PC-3 (cell line): ENCODE measurements around the gene SPRED1. TPM values are rescaled to one million over a fixed set of nuclear protein-coding genes. Genes with fewer than 3 reads are reported as not detected.
"Not testable (repeated sequence)": the region's sequence is repeated elsewhere in the genome, so short reads cannot be mapped to it uniquely, and the experiment has no call there.

Experiments used
- ATAC-seq: fragments of 200-7000 bp; cut with Tn5 transposase; 2 replicates; pipeline ENCODE4 v1.9.1; 2020; ENCODE audit warnings: mild to moderate bottlenecking, moderate library complexity
- BruUV-seq: library from RNA; stranded (reverse); fragments of 400-500 nt; replicated peaks from 2 replicates; lab custom pipeline; 2021; lab: Mats Ljungman, UMichigan
- CTCF ChIA-PET: fragments of 300-600 bp; sonication (Branson Sonifier 250); formaldehyde crosslinking; loops from one replicate; lab custom pipeline; 2022; ENCODE audit warnings: antibody characterized with exemption; lab: Charles Lee
- POLR2A ChIA-PET: fragments of 300-600 bp; sonication (Branson Sonifier 250); formaldehyde crosslinking; loops from one replicate; lab custom pipeline; 2022; ENCODE audit warnings: antibody characterized with exemption; ENCODE audit not compliant: unreplicated experiment; lab: Charles Lee
- DNase-seq: peaks from one replicate; pipeline ENCODE4 v3.0.0-alpha.2; 2015
- H2AFZ ChIP-seq: fragments of 300-600 bp; sonication (generic); 2 replicates; pipeline ENCODE4 v1.6.0; 2016; ENCODE audit warnings: antibody characterized with exemption, low read length
- H3F3A ChIP-seq: fragments of 300-600 bp; sonication (generic); one replicate; pipeline ENCODE4 v1.6.0; 2017; ENCODE audit warnings: antibody characterized with exemption, low read length, control low read depth, mild to moderate bottlenecking; ENCODE audit not compliant: unreplicated experiment
- H3K27ac ChIP-seq: fragments of 300-600 bp; sonication (generic); 2 replicates; pipeline ENCODE4 v1.5.1; 2016; ENCODE audit warnings: mild to moderate bottlenecking, low read length
- H3K27me3 ChIP-seq: fragments of 300-600 bp; sonication (generic); 2 replicates; pipeline ENCODE4 v1.6.1; 2016; ENCODE audit warnings: low read length, mixed read lengths
- H3K36me3 ChIP-seq: fragments of 300-600 bp; sonication (generic); 2 replicates; pipeline ENCODE4 v1.6.1; 2016; ENCODE audit warnings: low read depth, mixed run types, low read length, mixed read lengths
- H3K4me1 ChIP-seq: fragments of 300-600 bp; sonication (generic); 2 replicates; pipeline ENCODE4 v1.5.1; 2016; ENCODE audit warnings: low read length; ENCODE audit not compliant: insufficient read depth
- H3K4me2 ChIP-seq: fragments of 300-600 bp; sonication (generic); 2 replicates; pipeline ENCODE4 v1.6.0; 2016; ENCODE audit warnings: low read length
- H3K4me3 ChIP-seq: fragments of 300-600 bp; sonication (generic); 2 replicates; pipeline ENCODE4 v1.5.1; 2016; ENCODE audit warnings: mild to moderate bottlenecking, low read length, mixed read lengths
- H3K79me2 ChIP-seq: fragments of 300-600 bp; sonication (generic); 2 replicates; pipeline ENCODE4 v1.6.1; 2017; ENCODE audit warnings: low read length, mixed read lengths
- H3K9ac ChIP-seq: fragments of 300-600 bp; sonication (generic); 2 replicates; pipeline ENCODE4 v1.6.0; 2016; ENCODE audit warnings: mild to moderate bottlenecking, low read length
- H3K9me2 ChIP-seq: fragments of 300-600 bp; sonication (generic); replicated peaks from 2 replicates; pipeline ENCODE4 v1.6.1; 2016; ENCODE audit warnings: mixed run types, low read length, mixed read lengths
- H3K9me3 ChIP-seq: fragments of 300-600 bp; sonication (generic); 2 replicates; pipeline ENCODE4 v1.6.1; 2016; ENCODE audit warnings: low read length, mixed read lengths
- H4K20me1 ChIP-seq: fragments of 300-600 bp; sonication (generic); 2 replicates; pipeline ENCODE4 v1.6.1; 2016; ENCODE audit warnings: low read length, mixed read lengths
- CTCF ChIP-seq: fragments of 300-600 bp; sonication (generic); conservative IDR thresholded peaks from 2 replicates; pipeline ENCODE4 v1.5.1; 2017; ENCODE audit warnings: antibody characterized with exemption, low read depth, mild to moderate bottlenecking, low read length
- EZH2 ChIP-seq: fragments of 300-600 bp; sonication (generic); IDR thresholded peaks from one replicate; pipeline ENCODE4 v1.6.1; 2017; ENCODE audit warnings: antibody characterized with exemption, mild to moderate bottlenecking, low read length; ENCODE audit not compliant: unreplicated experiment
- EZH2phosphoT487 ChIP-seq: fragments of 300-600 bp; sonication (generic); IDR thresholded peaks from 2 replicates; pipeline ENCODE4 v1.6.1; 2018; ENCODE audit warnings: mild to moderate bottlenecking, antibody characterized with exemption, low read length, borderline replicate concordance
- intact Hi-C: fragments of 100-400 bp; cut with micrococcal nuclease; formaldehyde crosslinking; loops from 2 replicates; pipeline ENCODE4 v1.9.0; 2023
- total RNA-seq: library from RNA; depleted of rRNA; stranded (reverse); fragments of >200 nt; gene quantifications from 2 replicates; pipeline ENCODE4 v1.2.3, GENCODE V29; 2014

The SPRED1 gene
- total RNA-seq, 1 experiment from 2014 or later, result 39.7 TPM

- DNase-seq, result no peak
- BruUV-seq, result no TSS peak
- Histone ChIP-seq H3K9ac (no peak overlapping the region), H3K9me3 (no peaks in the 10 kb centered on the region), H3K79me2 (peaks cover 99% of the 10 kb centered on the region), H3K27ac (no peak overlapping the region), H3K36me3 (peaks cover 9% of the 10 kb centered on the region; the same call in 1 of the 2 replicates), H3K4me1 (peaks cover 14% of the 10 kb centered on the region), H3F3A (no peaks in the 10 kb centered on the region), H3K4me2 (no peak overlapping the region), H3K27me3 (no peaks in the 10 kb centered on the region), H3K4me3 (no peak overlapping the region), H2AFZ (no peak overlapping the region), H3K9me2 (no peaks in the 10 kb centered on the region), H4K20me1 (peaks cover 65% of the 10 kb centered on the region)
- TF ChIP-seq EZH2phosphoT487 (no peak), CTCF (no peak), EZH2 (no peak)
- intact Hi-C loops, result no loop called here
- ChIA-PET CTCF (no interaction called here), POLR2A (no interaction called here)
- no peak for ATAC-seq
Measured at GRCh38 chr15:38271144-38271543, 18.5 kb downstream of the SPRED1 start.

GRCh38 chr15:38271895-38272294, 19.3 kb downstream of the SPRED1 start:
- Histone ChIP-seq H3K36me3 (peaks cover 9% of the 10 kb centered on the region; the same call in 1 of the 2 replicates), H3K9ac (no peak overlapping the region), H3K27me3 (no peaks in the 10 kb centered on the region), H3K4me1 (peaks cover 9% of the 10 kb centered on the region), H4K20me1 (peaks cover 64% of the 10 kb centered on the region), H2AFZ (no peak overlapping the region), H3K9me3 (no peaks in the 10 kb centered on the region), H3K4me3 (no peak overlapping the region), H3F3A (no peaks in the 10 kb centered on the region), H3K4me2 (no peak overlapping the region), H3K9me2 (no peaks in the 10 kb centered on the region), H3K79me2 (peaks cover 99% of the 10 kb centered on the region), H3K27ac (no peak overlapping the region)
- POLR2A ChIA-PET, result interaction anchor here (0.8 kb wide), 1 partner anchor 691 kb away, joined by 11 read pairs; no protein-coding TSS in a partner anchor
- DNase-seq (no peak), ATAC-seq (no peak)
- intact Hi-C loops, result no loop called here
- CTCF ChIA-PET, result no interaction called here
- no TSS peak for BruUV-seq
- TF ChIP-seq EZH2phosphoT487 (no peak), EZH2 (no peak), CTCF (no peak)

- H3K9ac ChIP-seq, H3K9me3 ChIP-seq, H3K4me1 ChIP-seq, H2AFZ ChIP-seq, ATAC-seq, H3K9me2 ChIP-seq, H3K27ac ChIP-seq, H3F3A ChIP-seq, intact Hi-C loops, H3K4me3 ChIP-seq, H3K4me2 ChIP-seq, BruUV-seq, DNase-seq, CTCF ChIA-PET, H3K36me3 ChIP-seq, H3K27me3 ChIP-seq: not testable (repeated sequence)
- POLR2A ChIA-PET, result interaction anchor here (0.8 kb wide), 1 partner anchor 691 kb away, joined by 11 read pairs; no protein-coding TSS in a partner anchor
- Histone ChIP-seq H4K20me1 (peaks cover 64% of the 10 kb centered on the region), H3K79me2 (peaks cover 99% of the 10 kb centered on the region)
Measured at GRCh38 chr15:38272431-38272830, 19.8 kb downstream of the SPRED1 start.
